ENCODE measurements around the gene BCAM. TPM values are rescaled to one million over a fixed set of nuclear protein-coding genes. Genes with fewer than 3 reads are reported as not detected.

Gene BCAM
- total RNA-seq, 4 donors from 2014 or later, result 10.2 to 24.6 (median 23.6) TPM

- Histone ChIP-seq H3K9me3 (no peaks in the 10 kb centered on the region), H3K4me1 (peaks cover 4 to 6% of the 10 kb centered on the region in 2 donors), H3K4me3 (no peak overlapping the region), H3K27ac (no peak overlapping the region), H3K36me3 (no peaks in the 10 kb centered on the region), H3K27me3 (no peaks in the 10 kb centered on the region)
- TF ChIP-seq CTCF (IDR thresholded peaks at IDR 0.05 in 4 of 5, conservative IDR thresholded peaks at IDR 0.05 in 1 of 5), result no peak
- TF ChIP-seq POLR2A (IDR thresholded peaks at IDR 0.05), result no peak
- in situ Hi-C loops (cut with MboI; ENCODE audit: low sequenced_read_pairs in 4 of 4) (loop anchor here in 1 of 4 donors (10.0 kb wide), 1 partner anchor 52 kb away; no protein-coding TSS in a partner anchor), intact Hi-C loops (cut with DNase I; ENCODE audit: low total_unique reads) (no loop called here)
- ATAC-seq (no peak), DNase-seq (no peak)
Observed at GRCh38 chr19:44782729-44783128, 26.2 kb upstream of the BCAM start.

- Histone ChIP-seq H3K36me3 (no peaks in the 10 kb centered on the region), H3K27me3 (no peaks in the 10 kb centered on the region), H3K27ac (no peak overlapping the region), H3K4me3 (no peak overlapping the region), H3K4me1 (peaks cover 4 to 6% of the 10 kb centered on the region in 2 donors), H3K9me3 (no peaks in the 10 kb centered on the region)
- ATAC-seq (no peak), DNase-seq (no peak)
- TF ChIP-seq POLR2A (IDR thresholded peaks at IDR 0.05), result no peak
- no peak for TF ChIP-seq CTCF (IDR thresholded peaks at IDR 0.05 in 4 of 5, conservative IDR thresholded peaks at IDR 0.05 in 1 of 5)
- in situ Hi-C loops (cut with MboI; ENCODE audit: low sequenced_read_pairs in 4 of 4) (loop anchor here in 1 of 4 donors (10.0 kb wide), 1 partner anchor 51 kb away; no protein-coding TSS in a partner anchor), intact Hi-C loops (cut with DNase I; ENCODE audit: low total_unique reads) (no loop called here)
Observed at GRCh38 chr19:44783545-44783944, 25.4 kb upstream of the BCAM start.

GRCh38 chr19:44785271-44785670, 23.6 kb upstream of the BCAM start:
- no peak overlapping the region for H3K4me3 ChIP-seq
- no peak for TF ChIP-seq POLR2A (IDR thresholded peaks at IDR 0.05)
- no peak for TF ChIP-seq CTCF (IDR thresholded peaks at IDR 0.05 in 4 of 5, conservative IDR thresholded peaks at IDR 0.05 in 1 of 5)
- H3K9me3 ChIP-seq, result no peaks in the 10 kb centered on the region
- peaks cover 4 to 6% of the 10 kb centered on the region in 2 donors for H3K4me1 ChIP-seq
- ATAC-seq (no peak), DNase-seq (no peak)
- in situ Hi-C loops (cut with MboI; ENCODE audit: low sequenced_read_pairs in 4 of 4) (loop anchor here in 2 of 4 donors (5.0 to 10.0 kb wide), 2 partner anchors 50 to 52 kb away; no protein-coding TSS in a partner anchor), intact Hi-C loops (cut with DNase I; ENCODE audit: low total_unique reads) (no loop called here)
- no peaks in the 10 kb centered on the region for H3K27me3 ChIP-seq
- no peaks in the 10 kb centered on the region for H3K36me3 ChIP-seq
- H3K27ac ChIP-seq, result no peak overlapping the region

GRCh38 chr19:44785993-44786392, 22.9 kb upstream of the BCAM start:
- DNase-seq (no peak), ATAC-seq (no peak)
- in situ Hi-C loops (cut with MboI; ENCODE audit: low sequenced_read_pairs in 4 of 4), result loop anchor here in 2 of 4 donors (5.0 to 10.0 kb wide), 2 partner anchors 49 to 51 kb away; no protein-coding TSS in a partner anchor
- TF ChIP-seq CTCF (IDR thresholded peaks at IDR 0.05 in 4 of 5, conservative IDR thresholded peaks at IDR 0.05 in 1 of 5) (no peak), POLR2A (IDR thresholded peaks at IDR 0.05) (no peak)
- H3K36me3 ChIP-seq, result no peaks in the 10 kb centered on the region
- no peak overlapping the region for H3K27ac ChIP-seq
- intact Hi-C loops (cut with DNase I; ENCODE audit: low total_unique reads), result no loop called here
- H3K4me1 ChIP-seq, result peaks cover 4 to 6% of the 10 kb centered on the region in 2 donors
- no peaks in the 10 kb centered on the region for H3K27me3 ChIP-seq
- H3K9me3 ChIP-seq, result no peaks in the 10 kb centered on the region
- H3K4me3 ChIP-seq, result no peak overlapping the region

- in situ Hi-C loops (cut with MboI; ENCODE audit: low sequenced_read_pairs in 4 of 4), result loop anchor here in 2 of 4 donors (5.0 to 10.0 kb wide), 2 partner anchors 46 to 48 kb away; no protein-coding TSS in a partner anchor
Observed at GRCh38 chr19:44788971-44789370, 19.9 kb upstream of the BCAM start.

More at GRCh38 chr19:44788971-44789370, 19.9 kb upstream of the BCAM start:
- ATAC-seq (no peak), DNase-seq (no peak)
- Histone ChIP-seq H3K4me3 (no peak overlapping the region), H3K36me3 (no peaks in the 10 kb centered on the region), H3K27ac (no peak overlapping the region), H3K4me1 (peaks cover 4 to 6% of the 10 kb centered on the region in 2 donors), H3K27me3 (no peaks in the 10 kb centered on the region), H3K9me3 (no peaks in the 10 kb centered on the region)
- intact Hi-C loops (cut with DNase I; ENCODE audit: low total_unique reads), result no loop called here
- TF ChIP-seq POLR2A (IDR thresholded peaks at IDR 0.05), result no peak
- TF ChIP-seq CTCF (IDR thresholded peaks at IDR 0.05 in 4 of 5, conservative IDR thresholded peaks at IDR 0.05 in 1 of 5), result no peak
